ENCODE results near the gene C14orf93.
"Not testable (repeated sequence)": the region's sequence is repeated elsewhere in the genome, so short reads cannot be mapped to it uniquely, and the experiment has no call there.

C14orf93 gene

DNA sequence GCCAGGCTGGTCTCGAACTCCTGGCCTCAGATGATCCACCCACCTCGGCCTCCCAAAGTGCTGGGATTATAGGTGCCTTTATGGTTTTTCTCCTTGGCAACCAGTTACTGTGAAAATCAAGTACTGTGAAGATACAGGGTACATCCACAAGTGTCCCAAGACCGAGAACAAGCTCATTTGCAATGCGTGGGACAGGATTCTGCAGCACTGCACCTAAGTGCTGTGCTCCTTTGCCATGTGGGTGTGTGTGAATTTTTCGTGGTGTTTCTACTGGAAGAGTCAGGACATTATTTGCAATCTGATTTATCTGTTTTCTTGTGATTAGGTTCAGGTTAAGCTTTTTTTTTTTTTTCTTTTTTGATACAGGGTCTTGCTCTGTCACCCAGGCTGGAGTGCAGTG is 7.1 kb upstream of the C14orf93 start:
- H3K4me3 Mint-ChIP-seq: no peak overlapping the region

DNA sequence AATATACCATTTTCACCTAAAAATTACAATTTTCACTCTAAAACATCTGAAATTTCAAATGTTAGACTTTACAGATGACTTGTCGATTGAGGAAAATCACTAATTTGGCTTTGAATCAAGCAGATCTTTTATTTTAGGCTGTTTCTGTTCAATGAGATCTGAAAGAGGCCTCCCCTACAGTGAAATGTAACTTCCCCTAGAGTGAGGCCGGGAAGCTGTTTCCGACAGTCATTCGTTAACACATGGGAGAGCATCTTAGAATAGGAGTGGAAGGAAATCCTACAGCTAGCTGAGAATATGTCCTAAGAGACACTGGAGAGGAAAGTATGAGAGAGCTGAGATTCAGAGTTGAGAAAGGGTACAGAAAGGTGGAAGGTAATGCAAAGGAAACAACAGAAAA is 5.7 kb upstream of the C14orf93 start:
- Mint-ChIP-seq H3K27ac (peak overlapping the region; percentile 5), H3K27me3 (ENCODE audit: low read depth) (no peaks in the 10 kb centered on the region), H3K4me3 (peak overlapping the region; percentile 24), H3K36me3 (ENCODE audit: low read depth) (peaks cover under 1% of the 10 kb centered on the region), H3K4me1 (ENCODE audit: low read depth) (peaks cover 9% of the 10 kb centered on the region), H3K9me3 (no peaks in the 10 kb centered on the region)

More for the DNA sequence above, 7.1 kb upstream of the C14orf93 start:
- no peaks in the 10 kb centered on the region for H3K9me3 Mint-ChIP-seq
- H3K4me1 Mint-ChIP-seq (ENCODE audit: low read depth): peaks cover 17% of the 10 kb centered on the region
- no peak overlapping the region for H3K27ac Mint-ChIP-seq
- peaks cover 9% of the 10 kb centered on the region for H3K36me3 Mint-ChIP-seq (ENCODE audit: low read depth)
- H3K27me3 Mint-ChIP-seq (ENCODE audit: low read depth): no peaks in the 10 kb centered on the region

DNA sequence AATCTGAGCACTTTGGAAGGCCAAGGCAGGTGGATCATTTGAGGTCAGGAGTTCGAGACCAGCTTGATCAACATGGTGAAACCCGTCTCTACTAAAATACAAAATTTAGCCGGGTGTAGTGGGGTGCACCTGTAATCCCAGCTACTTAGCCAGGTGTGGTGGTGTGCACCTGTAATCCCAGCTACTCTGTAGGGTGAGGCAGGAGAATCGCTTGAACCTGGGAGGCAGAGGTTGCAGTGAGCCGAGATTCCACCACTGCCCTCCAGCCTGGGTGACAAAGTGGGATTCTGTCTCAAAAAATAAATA is 3.8 kb upstream of the C14orf93 start:
- H3K36me3 Mint-ChIP-seq (ENCODE audit: low read depth); H3K27me3 Mint-ChIP-seq (ENCODE audit: low read depth); H3K27ac Mint-ChIP-seq; H3K4me3 Mint-ChIP-seq; H3K9me3 Mint-ChIP-seq: not testable (repeated sequence)
- H3K4me1 Mint-ChIP-seq (ENCODE audit: low read depth): peaks cover 18% of the 10 kb centered on the region

DNA sequence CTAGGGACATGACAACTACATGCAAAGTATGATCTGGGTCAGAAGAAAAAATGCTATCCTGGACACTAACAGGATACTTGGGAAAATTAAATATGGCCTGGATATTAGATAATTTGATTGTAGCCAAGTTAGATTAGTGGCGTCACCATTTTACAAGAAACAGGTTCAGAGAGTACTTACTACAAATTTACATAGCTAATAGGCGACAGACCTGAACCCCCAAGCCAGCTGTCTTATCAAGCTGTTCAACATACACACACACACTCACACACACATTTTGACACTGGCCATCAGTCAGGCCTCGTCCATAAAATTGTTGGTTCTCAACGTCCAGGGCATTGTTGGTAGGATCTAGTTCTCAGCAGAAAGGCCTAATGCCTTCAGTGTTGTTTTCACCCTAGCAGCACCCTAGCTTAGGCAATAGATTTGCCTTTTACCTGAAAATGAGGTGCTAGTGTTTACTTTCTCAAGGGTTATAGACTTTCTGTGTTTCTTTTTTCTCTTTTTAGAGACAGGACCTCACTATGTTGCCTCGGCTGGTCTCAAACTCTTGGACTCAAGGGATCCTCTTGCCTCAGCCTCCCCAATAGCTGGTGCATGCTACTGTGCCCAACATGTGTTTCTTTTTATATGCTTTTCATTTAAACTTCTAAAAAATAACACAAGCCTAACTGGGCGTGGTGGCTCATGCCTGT is 3.3 kb upstream of the C14orf93 start:
- Mint-ChIP-seq H3K36me3 (ENCODE audit: low read depth) (no peaks in the 10 kb centered on the region), H3K4me3 (no peak overlapping the region), H3K27me3 (ENCODE audit: low read depth) (no peaks in the 10 kb centered on the region), H3K27ac (no peak overlapping the region), H3K9me3 (no peaks in the 10 kb centered on the region), H3K4me1 (ENCODE audit: low read depth) (peaks cover 22% of the 10 kb centered on the region)

DNA sequence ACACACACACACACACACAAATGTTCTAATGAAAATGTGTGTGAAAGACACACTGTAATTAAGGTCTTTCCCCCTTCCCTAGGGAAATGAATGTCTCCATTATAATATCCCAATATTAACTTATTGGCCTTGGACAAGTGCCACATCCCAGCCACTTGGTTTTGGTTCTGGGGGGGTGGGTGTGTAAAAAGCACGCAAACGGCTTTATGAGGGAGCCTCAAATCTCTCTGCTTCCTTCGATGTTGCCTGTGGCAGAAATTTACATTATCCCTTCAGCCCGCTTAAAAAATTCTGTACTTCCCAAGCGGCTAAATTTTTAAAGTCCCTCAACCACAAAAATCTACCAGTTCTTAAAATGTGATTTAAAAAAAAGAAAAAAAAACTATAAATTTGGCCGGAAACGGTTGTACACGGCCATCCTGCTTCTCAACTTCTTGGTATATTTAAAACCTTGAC is 432 bp downstream of the C14orf93 start:
- no peaks in the 10 kb centered on the region for H3K9me3 Mint-ChIP-seq
- H3K4me3 Mint-ChIP-seq: peak overlapping the region; percentile 90
- H3K27me3 Mint-ChIP-seq (ENCODE audit: low read depth): no peaks in the 10 kb centered on the region
- peaks cover 35% of the 10 kb centered on the region for H3K4me1 Mint-ChIP-seq (ENCODE audit: low read depth)
- H3K36me3 Mint-ChIP-seq (ENCODE audit: low read depth): no peaks in the 10 kb centered on the region
- H3K27ac Mint-ChIP-seq: peak overlapping the region; percentile 89

DNA sequence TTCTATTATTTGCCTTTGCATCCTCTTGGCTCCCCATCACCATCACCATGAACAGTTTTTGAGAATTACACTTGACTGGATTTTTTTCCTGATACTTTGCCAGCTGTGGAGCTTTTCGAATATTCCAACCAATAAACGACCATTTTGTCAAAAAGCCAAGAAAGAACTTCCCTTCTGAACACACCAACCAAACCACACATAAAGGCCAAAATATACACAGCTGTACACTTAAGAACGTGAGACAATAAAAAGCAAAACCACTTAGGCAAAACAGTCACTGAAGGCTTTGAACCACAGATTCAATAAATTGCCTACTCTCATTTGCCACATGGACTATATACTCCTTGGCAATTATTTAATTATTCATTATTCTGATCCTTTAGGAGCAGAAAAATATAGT is 1.1 kb downstream of the C14orf93 start:
- Mint-ChIP-seq H3K9me3 (no peaks in the 10 kb centered on the region), H3K4me3 (peak overlapping the region; percentile 90), H3K4me1 (ENCODE audit: low read depth) (peaks cover 35% of the 10 kb centered on the region), H3K27ac (peak overlapping the region; percentile 96), H3K36me3 (ENCODE audit: low read depth) (no peaks in the 10 kb centered on the region), H3K27me3 (ENCODE audit: low read depth) (no peaks in the 10 kb centered on the region)

DNA sequence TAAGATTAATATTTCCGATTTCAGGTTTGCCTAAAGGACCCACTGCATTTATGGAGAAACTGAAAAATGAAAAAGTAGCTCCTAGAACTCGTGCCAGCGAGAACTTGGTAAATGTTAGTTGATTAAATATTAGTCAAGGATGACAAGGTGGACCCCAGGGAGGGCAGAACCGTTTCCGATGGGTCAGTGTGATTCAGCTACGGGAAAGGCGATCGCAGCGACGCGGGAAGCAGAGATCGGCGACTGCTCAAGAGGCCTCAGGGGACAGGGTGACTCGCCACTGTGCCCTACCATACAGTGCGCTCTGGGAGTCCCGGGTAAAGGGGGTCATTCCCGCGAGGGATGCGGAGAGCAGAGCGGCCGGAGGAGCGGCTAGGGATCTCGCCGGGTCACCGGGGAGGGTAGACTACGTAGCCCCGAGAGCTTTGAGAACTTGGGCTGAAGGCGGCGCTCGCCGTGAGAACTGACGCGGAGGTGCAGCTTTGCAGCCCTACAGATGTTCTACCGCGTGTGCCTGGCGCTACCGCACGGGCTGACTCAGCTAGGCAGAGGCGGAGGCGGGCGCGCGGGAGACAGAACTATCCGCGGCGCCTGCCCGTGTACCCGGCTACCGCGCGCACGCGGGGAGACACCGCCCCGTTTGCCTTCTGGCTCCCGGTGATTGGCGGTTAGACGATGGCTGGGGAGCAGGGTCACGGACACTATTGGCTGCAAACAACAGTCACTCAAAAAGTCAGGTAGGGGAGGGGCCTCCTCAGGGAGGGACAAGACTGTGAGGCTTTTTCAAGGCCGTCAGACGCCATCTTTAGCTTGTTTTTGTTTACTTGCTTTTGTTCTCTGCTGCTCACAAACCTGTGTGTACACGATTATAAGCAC is 3.2 kb downstream of the C14orf93 start:
- Mint-ChIP-seq H3K4me1 (ENCODE audit: low read depth) (peaks cover 33% of the 10 kb centered on the region), H3K27me3 (ENCODE audit: low read depth) (no peaks in the 10 kb centered on the region), H3K9me3 (no peaks in the 10 kb centered on the region), H3K27ac (peak overlapping the region; percentile 96), H3K36me3 (ENCODE audit: low read depth) (no peaks in the 10 kb centered on the region), H3K4me3 (peak overlapping the region; percentile 94)

DNA sequence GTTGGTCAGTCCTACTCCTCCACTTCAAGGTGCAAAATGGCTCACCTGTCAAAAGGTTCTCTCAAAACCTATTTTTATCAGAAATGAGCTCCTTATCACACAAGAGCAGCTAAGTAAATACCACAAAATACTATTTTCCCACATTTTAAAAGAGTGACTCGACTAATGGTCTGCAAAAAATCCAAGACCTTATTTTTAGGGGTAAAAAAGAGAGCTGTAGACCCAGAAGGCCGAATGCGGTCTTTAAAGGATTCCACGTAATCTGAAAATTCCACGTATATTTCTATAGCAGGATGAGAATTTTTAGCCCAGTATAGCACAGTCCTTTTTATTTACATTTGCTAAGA is 3.8 kb downstream of the C14orf93 start:
- Mint-ChIP-seq H3K36me3 (ENCODE audit: low read depth) (no peaks in the 10 kb centered on the region), H3K4me1 (ENCODE audit: low read depth) (peaks cover 31% of the 10 kb centered on the region), H3K27ac (peak overlapping the region; percentile 96)

DNA sequence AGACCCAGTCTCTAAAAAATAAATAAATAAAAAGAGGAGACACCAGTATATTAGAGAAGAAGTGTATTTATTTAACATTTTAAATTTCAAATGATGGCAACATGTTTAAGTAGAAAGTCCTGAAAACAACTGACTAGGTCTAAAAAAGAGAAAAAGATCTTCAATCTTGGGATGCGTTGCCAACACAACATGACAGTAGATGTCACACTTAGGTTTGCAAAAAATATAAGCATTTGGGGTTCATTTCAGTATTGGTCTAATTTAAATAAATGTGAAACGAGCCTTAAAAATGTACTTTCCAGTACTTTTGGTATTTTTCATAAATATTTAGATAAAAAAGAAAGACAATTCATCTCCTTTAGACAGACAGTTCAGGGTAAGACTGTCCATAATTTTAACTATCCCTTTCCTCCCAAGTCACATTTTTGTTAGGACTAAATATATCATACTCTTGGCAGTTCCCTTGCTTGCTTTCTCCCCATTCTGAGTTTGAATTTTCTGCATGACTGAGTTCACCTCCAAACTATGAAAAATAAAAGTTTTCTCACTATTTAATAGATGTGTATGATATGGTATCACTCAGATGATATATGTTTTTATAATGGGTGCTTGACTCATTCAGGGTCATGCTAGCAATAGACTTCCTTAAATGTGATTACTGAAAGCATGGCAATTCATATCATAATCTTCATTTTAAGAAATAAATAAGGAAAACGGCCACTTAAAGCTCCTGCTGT is 4.3 kb downstream of the C14orf93 start:
- H3K27ac Mint-ChIP-seq: peak overlapping the region; percentile 96
- no peaks in the 10 kb centered on the region for H3K27me3 Mint-ChIP-seq (ENCODE audit: low read depth)
- H3K36me3 Mint-ChIP-seq (ENCODE audit: low read depth): no peaks in the 10 kb centered on the region
- peaks cover 31% of the 10 kb centered on the region for H3K4me1 Mint-ChIP-seq (ENCODE audit: low read depth)
- H3K4me3 Mint-ChIP-seq: peak overlapping the region; percentile 94
- H3K9me3 Mint-ChIP-seq: no peaks in the 10 kb centered on the region

More for the DNA sequence above, 3.8 kb downstream of the C14orf93 start:
- Mint-ChIP-seq H3K4me3 (peak overlapping the region; percentile 94), H3K27me3 (ENCODE audit: low read depth) (no peaks in the 10 kb centered on the region), H3K9me3 (no peaks in the 10 kb centered on the region)

DNA sequence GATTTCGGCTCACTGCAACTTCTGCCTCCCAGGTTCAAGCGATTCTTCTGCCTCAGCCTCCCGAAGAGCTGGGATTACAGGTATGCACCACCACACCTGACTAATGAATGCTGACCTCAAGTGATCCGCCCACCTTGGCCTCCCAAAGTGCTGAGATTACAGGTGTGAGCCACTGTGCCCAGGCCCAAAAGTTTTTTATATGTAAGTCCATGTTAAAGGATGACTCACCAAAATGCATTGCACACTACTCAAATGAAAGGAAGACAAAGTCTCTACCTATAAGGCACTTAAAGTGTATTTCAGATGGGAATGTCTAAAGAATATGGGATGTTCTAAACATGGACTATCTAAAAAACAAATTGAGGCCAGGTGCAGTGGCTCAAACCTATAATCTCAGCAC is 5.7 kb downstream of the C14orf93 start:
- not testable (repeated sequence) for H3K27ac Mint-ChIP-seq; H3K27me3 Mint-ChIP-seq (ENCODE audit: low read depth); H3K36me3 Mint-ChIP-seq (ENCODE audit: low read depth); H3K4me3 Mint-ChIP-seq; H3K9me3 Mint-ChIP-seq
- H3K4me1 Mint-ChIP-seq (ENCODE audit: low read depth): peaks cover 25% of the 10 kb centered on the region

DNA sequence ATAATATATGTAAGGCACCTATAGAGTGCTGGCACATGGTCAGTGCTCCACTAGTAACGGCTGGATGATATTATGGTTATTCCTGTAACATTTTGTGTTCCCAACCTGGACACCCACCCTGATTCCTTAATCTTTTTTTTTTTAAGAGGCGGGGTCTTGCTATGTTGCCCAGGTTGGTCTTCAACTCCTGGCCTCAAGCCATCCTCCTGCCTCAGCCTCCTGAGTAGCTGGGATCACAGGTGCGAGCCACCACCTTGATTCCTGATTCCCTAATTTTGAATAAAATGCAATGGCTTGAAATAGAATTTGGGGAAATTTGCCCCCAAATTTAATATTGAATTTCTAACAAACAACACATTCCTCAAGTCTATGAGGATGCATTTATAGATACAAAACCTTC is 7.4 kb downstream of the C14orf93 start:
- H3K27ac Mint-ChIP-seq: no peak overlapping the region
- H3K4me1 Mint-ChIP-seq (ENCODE audit: low read depth): peaks cover 13% of the 10 kb centered on the region
- no peak overlapping the region for H3K4me3 Mint-ChIP-seq
- H3K27me3 Mint-ChIP-seq (ENCODE audit: low read depth): no peaks in the 10 kb centered on the region
- H3K9me3 Mint-ChIP-seq: no peaks in the 10 kb centered on the region
- H3K36me3 Mint-ChIP-seq (ENCODE audit: low read depth): no peaks in the 10 kb centered on the region

DNA sequence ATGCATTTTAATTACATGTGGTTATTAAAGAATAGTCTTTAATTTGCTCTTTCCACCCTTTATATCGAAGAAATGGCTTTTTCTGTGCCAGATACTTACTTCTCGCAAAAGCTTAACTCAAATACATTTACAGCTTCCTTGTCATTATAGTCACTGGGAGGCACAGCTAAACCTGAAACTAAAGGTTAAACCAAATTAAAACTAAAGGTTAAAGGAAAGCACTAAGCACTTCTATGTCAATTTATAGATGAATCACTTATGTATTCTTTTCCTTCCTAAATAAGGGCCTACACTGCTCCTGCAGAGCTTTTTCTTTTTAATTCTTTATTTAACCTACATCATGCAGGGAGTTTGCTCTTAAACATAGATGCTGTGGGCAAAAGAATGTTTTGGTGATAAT is 9.1 kb downstream of the C14orf93 start:
- Mint-ChIP-seq H3K27ac (no peak overlapping the region), H3K9me3 (no peaks in the 10 kb centered on the region), H3K4me3 (no peak overlapping the region), H3K27me3 (ENCODE audit: low read depth) (no peaks in the 10 kb centered on the region), H3K36me3 (ENCODE audit: low read depth) (peaks cover under 1% of the 10 kb centered on the region), H3K4me1 (ENCODE audit: low read depth) (peaks cover 6% of the 10 kb centered on the region)

DNA sequence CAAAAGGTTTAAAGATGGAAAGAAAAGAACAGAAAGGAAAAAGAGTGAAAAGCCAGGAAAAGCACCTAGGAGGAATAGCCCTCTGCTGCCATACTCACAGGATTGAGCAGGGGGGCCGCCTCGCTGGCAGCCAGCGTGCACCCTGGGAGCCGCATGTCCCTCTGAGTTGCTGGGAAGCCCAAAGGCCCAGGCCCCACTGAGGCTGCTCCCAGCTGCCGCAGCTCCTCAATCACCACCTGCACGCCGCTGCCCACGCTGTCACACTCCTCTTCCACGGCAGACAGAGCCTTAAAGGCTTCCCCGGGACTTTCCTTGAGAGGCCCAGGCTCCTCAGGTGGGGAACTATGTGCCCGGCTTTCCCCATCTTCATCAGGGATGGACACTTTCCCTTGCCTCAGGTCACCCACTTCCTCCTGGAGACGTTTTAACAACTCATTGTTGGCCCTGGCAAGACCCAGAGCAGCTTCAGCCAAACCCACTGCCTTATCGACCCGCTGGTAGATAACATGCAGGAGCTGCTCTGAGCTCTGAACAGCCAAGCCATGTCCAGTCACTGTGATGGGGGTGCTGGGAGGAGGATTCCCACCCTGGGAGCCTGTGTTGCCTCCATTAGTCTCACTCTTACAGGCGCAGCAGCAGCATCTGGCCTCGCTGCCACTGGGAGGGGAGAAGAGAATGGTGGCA is 11.5 kb downstream of the C14orf93 start:
- H3K9me3 Mint-ChIP-seq: no peaks in the 10 kb centered on the region
- H3K36me3 Mint-ChIP-seq (ENCODE audit: low read depth): peaks cover 2% of the 10 kb centered on the region
- H3K4me1 Mint-ChIP-seq (ENCODE audit: low read depth): no peaks in the 10 kb centered on the region
- no peaks in the 10 kb centered on the region for H3K27me3 Mint-ChIP-seq (ENCODE audit: low read depth)
- no peak overlapping the region for H3K4me3 Mint-ChIP-seq
- no peak overlapping the region for H3K27ac Mint-ChIP-seq

DNA sequence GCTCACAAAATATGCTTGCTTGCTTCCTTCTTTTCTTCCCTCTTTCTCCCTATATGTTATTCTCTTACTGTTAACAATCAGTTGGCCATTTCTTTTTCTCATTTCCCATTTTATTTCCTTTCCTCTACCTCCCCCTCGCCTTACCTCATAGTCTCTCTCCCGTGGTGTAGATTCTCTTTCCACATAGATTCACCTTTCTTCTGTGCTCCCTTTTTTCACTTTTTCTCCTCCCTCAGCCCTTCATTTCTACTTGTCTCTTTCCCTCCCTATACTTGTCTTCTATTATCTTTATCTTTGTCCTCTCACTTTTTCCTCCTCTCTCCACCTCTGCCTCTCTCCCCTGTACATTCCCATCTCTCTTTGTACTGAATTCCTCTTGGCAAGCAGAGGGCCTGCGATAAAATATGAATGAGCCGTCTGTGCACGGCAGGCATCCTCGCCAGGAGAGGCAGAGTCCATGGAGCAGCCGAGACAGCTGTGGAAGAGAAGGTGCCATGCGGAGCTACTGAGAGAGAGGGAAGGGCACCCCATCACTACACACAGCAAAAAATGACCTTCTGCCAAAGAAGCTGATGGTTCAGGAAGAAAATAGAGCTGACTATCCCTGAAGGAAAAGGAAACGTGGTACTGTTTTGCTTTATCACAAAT is 12.1 kb downstream of the C14orf93 start:
- no peaks in the 10 kb centered on the region for H3K27me3 Mint-ChIP-seq (ENCODE audit: low read depth)
- no peak overlapping the region for H3K4me3 Mint-ChIP-seq
- no peak overlapping the region for H3K27ac Mint-ChIP-seq
- H3K4me1 Mint-ChIP-seq (ENCODE audit: low read depth): no peaks in the 10 kb centered on the region
- no peaks in the 10 kb centered on the region for H3K9me3 Mint-ChIP-seq
- H3K36me3 Mint-ChIP-seq (ENCODE audit: low read depth): peaks cover 2% of the 10 kb centered on the region
